OCI-LY3 (cell line): ENCODE measurements around the gene RBM34.
"Not testable (repeated sequence)": the region's sequence is repeated elsewhere in the genome, so short reads cannot be mapped to it uniquely, and the experiment has no call there.

Experiments
- CTCF ChIP-seq: fragments of 200-600, 300-600 bp; sonication (generic); IDR thresholded peaks from 2 replicates; pipeline ENCODE4 v1.5.1; 2014; ENCODE audit warnings: antibody characterized with exemption, low read length, low read depth
- EZH2phosphoT487 ChIP-seq: fragments of 200-600 bp; shearing (Covaris generic); IDR thresholded peaks from 2 replicates; pipeline ENCODE4 v1.6.1; 2018; ENCODE audit warnings: antibody characterized with exemption, mixed run types, low read depth

DNA sequence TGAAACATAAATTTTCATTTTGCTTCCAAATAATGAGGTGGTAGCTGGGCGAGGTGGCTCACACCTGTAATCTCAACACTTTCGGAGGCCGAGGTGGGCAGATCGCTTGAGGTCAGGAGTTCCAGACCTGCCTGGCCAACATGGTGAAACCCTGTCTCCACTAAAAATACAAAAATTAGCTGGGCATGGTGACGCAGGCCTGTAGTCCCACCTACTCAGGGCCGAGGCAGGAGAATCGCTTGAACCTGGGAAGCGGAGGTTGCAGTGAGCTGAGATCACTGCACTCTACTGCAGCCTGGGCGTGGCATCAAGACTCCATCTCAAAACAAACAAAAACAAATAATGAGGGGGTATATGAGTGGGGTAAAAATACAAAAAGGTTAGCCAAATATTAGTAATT, 1.1 kb downstream of the RBM34 start:
- not testable (repeated sequence) for TF ChIP-seq CTCF, EZH2phosphoT487
